OCI-M2 (cell line): ENCODE data around the gene SIAE.
"Not testable (repeated sequence)": the region's sequence is repeated elsewhere in the genome, so short reads cannot be mapped to it uniquely, and the experiment has no call there.

Experiments
- DNase-seq: peaks from one replicate; lab custom pipeline; 2025; ENCODE audit not compliant: unreplicated experiment; lab: John Stamatoyannopoulos, UW

Gene SIAE

DNA sequence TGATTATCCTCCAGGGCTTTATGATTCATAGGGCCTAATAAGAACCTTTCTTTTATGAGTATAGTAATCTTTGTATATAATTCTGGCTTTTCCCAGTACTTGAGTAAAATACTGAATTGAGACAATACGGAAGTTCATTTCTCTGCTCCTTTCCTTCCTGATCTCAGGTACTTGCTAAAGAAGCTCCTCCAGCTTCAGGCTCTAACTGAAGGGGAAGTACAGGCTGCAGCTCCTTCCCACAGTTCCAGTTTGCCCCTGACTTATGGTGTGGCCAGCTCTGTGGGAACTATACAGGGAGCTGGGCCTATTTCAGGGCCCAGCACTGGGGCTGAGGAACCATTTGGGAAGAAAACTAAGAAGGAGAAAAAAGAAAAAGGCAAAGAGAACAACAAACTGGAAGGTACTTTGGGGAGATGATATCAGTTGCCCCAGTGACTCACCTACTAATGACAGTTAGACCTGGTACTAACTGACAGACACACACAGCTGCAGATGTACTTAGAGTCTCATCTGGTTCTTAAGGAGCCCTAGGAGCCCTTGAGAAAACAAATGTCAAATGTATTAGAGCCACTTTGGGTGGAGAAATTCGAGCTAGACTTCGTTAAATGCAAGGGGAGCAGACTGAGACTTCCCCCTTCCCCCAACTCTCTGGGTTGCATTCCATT is 47.9 kb downstream of the SIAE start:
- DNase-seq, result no peak

DNA sequence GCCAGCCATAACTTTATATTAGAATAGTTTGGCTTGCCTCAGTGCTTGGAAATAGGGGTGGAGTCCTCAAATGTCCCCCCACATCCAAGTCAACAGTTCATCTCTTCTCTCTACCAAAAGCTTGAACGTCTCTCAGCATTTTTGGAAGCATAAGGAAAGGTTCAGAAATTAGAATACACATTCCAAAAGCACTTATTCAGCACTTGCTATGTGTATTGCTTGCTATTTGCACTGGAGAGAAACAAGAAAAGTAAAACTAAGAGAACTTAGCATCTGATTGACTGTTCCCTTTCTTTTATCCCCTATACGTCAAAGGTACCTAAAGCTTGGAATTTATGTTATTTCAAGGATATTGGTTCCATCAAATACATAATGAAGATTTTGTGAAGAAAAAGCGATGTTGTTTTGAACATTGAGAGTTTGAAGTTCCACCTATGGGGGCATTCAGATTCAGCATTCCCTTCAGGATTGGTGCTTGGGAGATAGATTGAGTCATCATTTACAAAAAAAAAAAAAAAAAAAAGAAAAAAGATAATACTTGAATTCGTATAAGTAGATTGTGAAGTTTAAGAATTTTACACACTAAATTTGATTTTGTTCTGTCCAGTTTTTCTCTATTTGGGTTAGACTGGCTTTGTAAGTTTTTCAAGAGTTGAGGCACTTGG is 49.5 kb downstream of the SIAE start:
- no peak for DNase-seq

DNA sequence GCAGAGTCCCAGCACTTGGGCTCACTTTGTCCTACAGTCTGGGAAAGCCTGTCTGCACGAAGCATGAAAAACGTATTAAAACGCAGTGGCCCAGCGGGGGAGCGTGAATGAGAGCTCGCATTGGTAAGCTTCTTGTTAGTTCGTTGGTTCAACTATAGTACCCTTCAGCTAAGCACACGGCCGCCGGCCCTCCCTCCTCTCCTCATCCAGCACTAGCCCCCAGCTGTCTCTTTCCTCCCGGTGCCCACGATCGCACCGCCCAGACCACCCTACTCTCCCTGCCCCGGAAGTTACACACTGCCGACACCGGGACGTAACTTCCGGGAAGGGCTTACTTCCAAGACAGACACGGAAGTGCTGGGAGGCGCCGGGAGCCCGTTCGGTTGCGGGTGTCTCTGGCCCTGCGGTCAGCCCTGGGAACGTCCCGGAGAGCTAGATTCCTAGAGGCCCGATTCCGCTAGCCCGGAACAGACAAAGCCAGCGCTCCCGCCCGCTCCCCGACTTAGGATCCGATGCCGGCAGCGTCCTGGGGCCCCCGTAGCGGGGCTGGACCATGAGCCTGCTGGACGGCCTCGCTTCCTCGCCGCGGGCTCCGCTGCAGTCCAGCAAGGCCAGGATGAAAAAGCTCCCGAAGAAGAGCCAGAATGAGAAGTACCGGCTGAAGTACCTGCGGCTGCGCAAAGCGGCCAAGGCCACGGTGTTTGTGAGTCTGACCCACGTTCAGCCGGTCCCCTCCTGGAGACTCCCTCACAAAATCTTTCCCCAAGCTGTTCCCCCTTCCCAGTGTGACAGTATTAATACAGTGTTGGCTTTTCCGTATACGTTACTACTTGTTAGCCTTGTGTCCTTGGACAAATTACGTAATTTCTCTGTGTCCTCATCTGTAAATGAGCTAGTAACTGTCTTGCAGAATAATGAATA is 50.7 kb downstream of the SIAE start, which contains the start of gene TBRG1:
TSS of gene TBRG1 (plus strand) at position 334 of the 921 bp plus-strand sequence. CDS start at position 554, 220 bp downstream.
- DNase-seq, result no peak

DNA sequence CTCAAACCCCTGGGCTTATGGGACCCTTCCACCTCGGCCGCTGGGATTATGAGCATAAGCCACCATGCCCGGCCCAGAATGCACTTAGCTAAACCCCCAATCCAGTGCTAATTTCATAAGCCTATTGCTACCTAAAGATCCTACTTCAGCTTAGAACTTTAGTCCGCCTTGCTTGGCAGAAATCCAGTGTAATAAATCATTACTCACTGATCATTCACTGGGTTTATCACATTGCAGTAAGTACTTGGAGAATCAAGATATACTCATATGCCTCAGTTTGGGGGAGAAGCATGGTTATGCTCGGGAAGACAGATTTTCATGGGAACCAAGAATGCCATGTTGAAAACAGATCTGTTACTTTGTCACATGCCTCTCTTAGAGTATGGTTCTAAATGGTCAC is 54.7 kb downstream of the SIAE start:
- no peak for DNase-seq

DNA sequence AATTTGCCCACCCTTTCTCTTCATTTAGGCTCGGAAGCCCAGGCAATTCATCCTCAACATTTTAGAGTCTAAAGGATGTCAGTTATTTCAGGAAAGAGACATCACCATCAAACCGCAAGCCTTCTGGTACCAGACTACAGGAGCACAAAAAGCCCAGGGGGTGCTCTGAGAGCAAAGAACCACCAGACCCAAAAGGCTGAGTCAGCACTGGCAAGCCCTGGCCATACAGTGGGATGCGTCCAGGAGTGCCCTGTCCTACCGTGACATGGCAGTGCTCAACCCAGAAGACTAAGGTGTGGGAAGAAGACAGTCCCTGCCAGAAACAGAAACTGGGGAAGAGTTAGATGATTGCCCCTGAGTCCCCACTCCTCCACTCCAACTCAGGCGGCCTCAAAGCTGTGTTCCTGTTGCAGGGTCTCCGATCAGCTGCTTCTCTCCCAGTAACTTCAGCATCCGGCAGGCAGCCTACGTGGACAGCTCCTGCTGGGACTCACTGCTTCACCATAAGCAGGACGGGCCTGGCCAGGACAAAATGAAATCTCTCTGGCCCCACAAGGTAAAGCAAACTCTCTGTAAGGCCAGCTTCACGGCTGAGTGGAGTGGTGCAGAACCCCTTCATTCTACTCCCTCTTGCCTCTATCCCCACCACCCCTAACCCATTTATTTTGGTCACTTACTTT is 60.8 kb downstream of the SIAE start:
- no peak for DNase-seq

DNA sequence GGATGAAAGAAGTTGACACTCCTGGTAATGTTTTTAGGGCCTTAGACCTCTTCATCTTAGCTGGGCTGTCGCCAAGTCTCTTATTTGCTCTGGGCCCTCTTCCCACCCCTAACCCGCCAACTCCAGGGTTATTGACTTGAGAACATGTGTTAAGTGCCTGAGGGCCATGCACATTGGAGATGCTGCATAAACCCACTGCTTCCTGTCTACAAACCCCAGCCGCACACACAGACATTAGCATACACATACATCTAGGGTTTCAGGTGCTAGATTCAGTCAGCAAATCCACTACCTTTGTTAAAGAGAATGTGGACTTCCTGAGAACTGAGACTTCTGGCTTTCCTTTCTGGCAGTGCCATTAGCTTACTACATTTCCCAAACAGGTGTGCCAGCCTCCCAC is 61.5 kb downstream of the SIAE start:
- DNase-seq, result no peak

DNA sequence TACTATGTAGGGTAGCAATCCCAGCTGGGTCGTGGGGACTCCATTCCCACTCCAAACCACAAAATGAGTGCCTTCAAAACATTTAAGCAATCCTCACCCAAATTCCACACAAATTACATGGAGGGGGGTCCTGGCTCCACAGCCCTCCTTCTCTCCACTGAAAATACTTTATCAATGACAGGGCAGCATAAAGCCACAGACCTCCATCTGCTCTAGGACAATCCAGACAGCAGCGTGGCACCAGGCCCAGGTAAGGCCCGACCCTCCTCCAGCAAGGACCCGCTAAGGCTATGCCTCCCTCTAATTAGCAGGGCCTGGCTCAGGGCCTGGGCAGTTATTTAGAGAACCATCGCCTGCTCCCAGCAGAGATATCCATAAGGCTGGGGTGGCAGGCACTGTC is 62.5 kb downstream of the SIAE start, which contains the start of gene PANX3:
TSS of gene PANX3 (plus strand) at position 365 of the 400 bp plus-strand sequence. CDS start 129 bp downstream, outside the sequence.
- no peak for DNase-seq

DNA sequence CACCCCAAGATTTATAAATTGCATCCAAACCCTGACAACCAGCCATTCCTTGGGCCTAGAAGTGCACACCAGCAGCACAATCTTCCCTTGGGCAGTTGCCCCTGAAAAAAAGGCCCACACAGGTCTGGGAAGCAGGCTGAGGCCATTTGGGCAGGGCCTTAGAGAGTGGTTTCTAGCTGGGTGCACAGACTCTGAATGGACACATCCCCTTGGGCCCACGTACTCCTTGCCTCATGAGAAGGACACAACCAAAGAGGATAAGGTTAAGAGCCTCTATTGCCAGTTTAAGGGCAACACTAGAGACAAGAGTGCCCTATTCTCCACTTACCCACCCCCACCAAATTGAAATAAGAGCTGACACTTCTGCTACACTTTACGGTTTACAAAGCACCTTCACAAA is 63.2 kb downstream of the SIAE start:
- no peak for DNase-seq

DNA sequence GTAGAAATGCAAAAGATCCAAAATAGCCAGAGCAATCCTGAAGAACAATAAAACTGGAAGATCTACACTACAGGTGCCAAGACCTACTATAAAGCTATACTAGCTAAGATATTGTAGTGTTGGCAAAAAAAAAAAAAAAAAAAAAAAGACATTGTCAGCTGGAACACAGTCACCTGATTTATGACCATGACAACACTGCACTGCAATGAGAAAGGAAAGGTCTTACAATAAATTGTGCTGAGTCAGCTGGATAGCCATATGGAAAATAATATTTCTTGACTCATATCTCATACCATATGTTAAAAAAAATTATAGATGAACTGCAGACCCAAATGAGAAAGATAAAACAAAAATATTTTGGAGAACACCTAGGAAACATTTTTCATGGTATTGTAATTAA is 65.4 kb downstream of the SIAE start:
- no peak for DNase-seq

DNA sequence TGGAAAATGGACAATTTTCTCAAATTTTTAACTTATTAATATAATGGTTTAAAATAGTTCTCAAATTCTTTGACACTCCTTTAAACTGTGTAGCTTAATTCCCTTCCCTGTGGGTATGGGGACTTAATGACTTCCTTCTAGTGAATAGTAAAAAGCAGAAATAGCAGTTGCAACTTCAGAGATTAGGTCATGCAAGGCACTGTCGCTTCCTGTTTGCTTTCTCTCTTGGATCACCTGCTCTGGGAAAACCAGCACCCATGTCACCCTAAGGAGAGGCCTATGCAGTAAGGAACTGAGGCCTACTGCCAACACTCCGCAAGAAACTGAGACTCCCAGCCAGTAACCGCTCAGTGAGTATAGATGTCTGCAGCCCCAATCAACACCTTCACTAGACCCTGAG is 67.8 kb downstream of the SIAE start:
- no peak for DNase-seq

DNA sequence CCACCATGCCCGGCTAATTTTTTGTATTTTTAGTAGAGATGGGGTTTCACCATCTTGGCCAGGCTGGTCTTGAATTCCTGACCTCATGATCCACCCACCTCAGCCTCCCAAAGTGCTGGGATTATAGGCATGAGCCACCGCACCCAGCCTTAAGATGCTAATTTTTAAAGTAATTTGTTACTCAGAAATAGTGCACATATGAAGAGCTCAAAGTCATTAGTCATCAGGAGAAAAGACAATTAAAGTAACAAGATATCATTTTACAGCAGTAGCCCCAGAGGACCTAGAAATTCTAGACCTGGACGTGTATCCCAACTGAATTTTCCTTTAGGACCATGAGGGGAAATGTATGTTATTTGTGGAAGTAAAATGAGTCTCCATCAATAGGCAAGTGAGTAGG is 70.8 kb downstream of the SIAE start:
- DNase-seq, result not testable (repeated sequence)

DNA sequence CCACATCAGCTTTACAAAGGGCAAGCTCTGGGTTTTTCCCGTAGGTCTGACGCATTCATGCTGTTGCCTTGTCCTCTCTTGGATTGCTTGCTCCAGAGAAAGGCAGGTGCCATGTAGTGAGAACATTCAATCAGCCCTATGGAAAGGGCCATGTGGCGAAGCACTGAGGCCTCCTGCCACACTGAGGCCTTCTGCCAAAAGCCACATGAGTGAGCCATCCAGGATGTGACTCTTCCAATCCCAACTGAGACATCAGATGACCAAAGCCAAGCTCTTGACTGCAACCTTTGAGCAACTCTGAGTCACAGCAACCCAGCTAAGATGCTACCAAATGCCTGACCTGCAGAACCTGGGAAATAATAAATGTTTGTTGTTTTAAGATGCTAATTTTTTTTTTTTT is 71.3 kb downstream of the SIAE start:
- no peak for DNase-seq

DNA sequence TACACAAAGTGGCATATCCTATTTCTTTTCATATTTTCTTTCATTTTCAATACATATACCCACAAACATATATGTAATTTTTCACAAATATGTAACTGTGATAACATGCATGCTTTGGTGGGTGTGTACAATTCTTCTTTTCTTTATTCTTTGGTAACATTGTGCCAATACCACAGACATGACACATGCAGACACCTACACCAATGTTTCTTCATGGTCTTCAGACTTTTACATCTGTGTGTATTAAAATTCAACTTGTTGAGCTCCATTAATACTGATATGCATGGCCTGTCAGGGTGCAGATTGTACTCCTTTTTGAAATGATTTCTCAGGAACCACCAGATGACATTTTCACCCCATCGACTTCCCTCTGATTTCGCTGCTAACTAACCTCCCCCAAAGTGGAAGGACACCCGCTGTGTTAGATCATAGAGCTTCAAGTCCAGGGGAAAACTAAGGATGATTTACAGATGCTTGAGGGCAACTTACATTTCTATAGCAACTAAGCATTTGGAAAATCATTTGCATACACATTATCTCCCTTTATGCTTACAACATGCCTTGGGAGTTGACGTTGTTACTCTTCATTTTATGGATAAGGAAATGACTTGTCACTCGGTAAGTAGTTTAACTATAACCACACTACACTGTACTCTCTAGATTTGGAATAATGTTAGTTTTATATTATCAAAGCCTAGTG is 72.8 kb downstream of the SIAE start:
- DNase-seq, result no peak

DNA sequence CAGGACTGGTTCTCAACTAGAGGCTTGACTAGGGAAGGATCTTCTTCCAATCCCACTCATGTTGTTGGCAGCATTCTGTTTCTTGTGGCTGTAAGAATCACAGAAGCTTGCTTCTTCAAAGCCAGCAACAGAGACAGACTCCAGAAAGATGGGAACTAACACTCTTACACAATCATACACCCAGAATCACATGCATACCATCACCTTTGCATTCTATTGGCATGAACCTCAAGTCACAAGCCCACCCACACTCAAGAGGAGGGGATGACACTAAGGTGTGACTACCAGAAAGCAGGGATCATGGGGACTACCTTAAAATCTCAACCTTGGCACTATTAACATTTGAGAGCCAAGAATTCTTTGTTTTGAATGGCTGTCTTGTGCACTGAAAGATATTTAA is 75.9 kb downstream of the SIAE start:
- no peak for DNase-seq

DNA sequence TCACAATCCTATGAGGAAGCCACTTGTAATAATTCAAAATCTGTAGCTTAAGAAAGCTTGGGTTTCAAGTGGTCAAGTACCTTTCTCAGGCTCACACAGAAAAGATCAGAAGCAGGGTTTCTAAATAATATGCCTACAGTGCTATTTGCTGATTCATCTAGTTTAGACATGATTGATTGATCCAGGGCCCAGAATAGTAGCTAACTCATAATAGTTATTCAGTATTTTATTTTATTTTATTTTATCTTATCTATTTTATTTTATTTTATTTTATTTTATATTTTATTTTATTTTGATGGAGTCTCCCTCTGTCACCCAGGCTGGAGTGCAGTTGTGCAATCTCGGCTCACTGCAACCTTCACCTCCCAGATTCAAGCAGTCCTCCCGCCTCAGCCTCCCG is 78.2 kb downstream of the SIAE start:
- DNase-seq, result no peak

DNA sequence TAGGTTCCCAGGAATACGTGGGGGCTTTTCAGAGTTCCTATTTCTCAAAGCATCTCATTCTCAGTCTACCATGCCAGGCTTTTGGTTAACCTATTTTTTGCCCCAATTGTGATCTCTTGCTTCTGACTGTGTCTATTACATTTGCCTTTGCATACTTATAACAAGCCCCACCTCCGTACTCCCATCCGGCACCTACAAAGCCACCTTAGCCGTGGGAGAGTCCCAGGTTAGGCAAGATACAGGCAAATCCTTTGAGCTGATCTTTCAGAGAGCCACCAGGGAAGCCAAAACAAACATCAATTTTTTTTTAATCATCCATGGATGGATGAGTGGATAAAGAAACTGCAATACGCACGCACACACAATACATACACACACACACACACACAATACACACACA is 80.9 kb downstream of the SIAE start:
- no peak for DNase-seq

DNA sequence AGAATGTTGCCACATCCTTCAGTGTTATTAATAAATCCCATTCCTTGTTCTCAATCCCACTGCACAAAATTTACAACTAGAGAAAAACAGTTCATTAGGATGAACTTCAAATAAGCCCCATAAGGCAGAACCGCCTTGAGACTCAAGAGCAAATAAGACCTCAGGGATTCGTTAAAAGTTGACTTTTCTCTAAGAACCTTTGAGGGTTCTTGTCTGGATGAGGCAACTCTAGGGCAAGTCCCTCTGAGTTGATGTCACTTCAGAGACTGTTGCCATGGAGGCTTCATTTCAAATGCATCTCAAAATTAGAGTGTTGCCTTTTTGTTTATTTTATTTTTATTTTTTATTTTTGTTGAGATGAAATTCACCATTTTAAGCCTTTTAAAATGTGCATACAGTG is 82.1 kb downstream of the SIAE start:
- no peak for DNase-seq

DNA sequence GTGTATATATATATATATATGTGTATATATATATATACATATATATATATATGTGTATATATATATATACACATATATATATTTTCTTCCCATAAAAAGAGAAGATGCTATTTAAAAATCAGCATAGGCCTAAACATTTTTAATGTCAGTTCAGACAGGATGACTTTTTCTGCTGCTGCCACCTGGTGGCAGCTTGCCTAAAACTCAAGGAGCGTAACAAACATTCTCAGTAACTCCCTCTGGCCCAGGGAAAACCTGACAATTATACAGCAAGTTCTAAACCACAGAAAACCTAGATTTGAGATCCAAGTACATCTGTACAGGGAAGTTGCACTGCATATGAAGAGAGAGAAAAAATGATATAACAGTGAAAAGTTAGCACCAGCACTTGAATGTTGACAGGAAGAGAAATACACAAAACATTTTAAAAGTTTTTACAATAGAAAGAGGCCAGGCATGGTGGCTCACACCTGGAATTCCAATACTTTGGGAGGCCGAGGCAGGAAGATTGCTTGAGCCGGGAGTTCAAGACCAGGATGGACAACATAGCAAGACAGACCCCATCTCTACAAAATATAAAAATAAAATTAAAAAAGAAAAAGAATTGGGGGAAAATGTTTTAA is 87.2 kb downstream of the SIAE start:
- no peak for DNase-seq

DNA sequence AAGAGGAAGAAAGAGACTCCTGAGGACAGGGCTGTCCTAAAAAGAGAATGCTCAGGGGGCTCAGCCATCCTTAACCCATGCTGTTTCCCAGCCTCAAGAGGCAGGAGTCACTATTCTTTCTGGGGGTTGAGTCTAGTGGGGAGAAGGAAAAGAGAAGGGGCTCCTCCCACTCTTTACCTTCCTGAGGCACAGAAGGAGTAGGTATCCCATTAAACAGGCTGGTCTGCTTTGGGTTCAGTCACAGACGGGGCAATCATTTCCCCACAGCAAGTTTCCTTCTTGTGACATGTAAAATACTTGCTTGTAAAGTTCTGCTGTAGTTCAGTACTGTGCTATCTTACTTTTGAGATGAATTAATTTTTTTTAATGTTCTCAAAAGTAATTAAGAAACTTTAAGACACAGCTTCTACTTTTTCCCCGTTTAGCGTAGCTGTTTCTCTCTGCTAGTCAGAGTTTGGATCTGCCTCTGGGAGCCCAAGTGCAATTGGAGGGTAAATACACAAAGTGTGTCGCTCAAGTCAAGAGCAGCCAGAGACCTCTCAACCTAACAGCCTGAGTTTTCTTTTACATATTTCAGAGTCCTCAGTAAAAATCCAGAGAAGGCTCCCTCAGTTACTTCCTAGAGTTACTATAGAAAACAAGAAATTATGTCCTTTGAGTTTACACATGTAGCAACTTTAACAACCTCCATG is 88.7 kb downstream of the SIAE start:
- no peak for DNase-seq

DNA sequence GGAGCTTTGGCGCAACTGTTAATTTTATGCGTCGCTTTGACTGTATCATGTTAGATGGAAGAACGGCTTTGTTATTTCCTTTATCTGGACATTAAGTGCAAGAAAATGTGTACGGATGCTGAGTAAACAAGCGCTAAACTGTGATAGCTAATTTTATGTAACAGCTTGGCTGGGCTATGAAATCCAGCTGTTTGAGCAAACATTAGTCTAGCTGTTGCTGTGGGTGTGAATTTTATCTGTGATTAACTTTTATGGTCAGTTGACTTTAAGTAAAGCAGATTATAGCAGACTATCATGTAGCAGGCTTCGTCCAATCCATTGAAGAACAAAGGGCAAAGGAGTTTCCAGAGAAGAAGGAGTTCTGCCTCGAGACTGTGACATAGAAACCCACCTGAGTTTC is 89.8 kb downstream of the SIAE start:
- no peak for DNase-seq
